SH-SY5Y (cell line): ENCODE results near the gene KRT77.

ENCODE experiments used
- GATA2 ChIP-seq: IDR thresholded peaks from 2 replicates; pipeline ENCODE4 v1.6.1; 2011; ENCODE audit warnings: mild to moderate bottlenecking, low read depth, low read length
- GATA3 ChIP-seq: IDR thresholded peaks from 2 replicates; pipeline ENCODE4 v1.6.1; 2011; ENCODE audit warnings: low read depth, mild to moderate bottlenecking, low read length, moderate library complexity

- TF ChIP-seq GATA2 (no peak), GATA3 (no peak)
Measured at GRCh38 chr12:52670961-52671360, 32.4 kb downstream of the KRT77 start.
